HepG2 (cell line): ENCODE data around the gene WDR41. TPM values are rescaled to one million over a fixed set of nuclear protein-coding genes. Genes with fewer than 3 reads are reported as not detected.

Experiments used
- ATAC-seq: fragments of 200-7000 bp; cut with Tn5 transposase; 3 replicates; pipeline ENCODE4 v1.9.1; 2020; ENCODE audit warnings: mild to moderate bottlenecking, moderate library complexity
- BruUV-seq: library from RNA; stranded (reverse); fragments of 400-500 nt; replicated peaks from 2 replicates; lab custom pipeline; 2021; lab: Mats Ljungman, UMichigan
- CTCF ChIA-PET: fragments of 300-600 bp; formaldehyde crosslinking; extraction: SDS; loops from one replicate; lab custom pipeline; 2021; ENCODE audit warnings: low total read pairs, inconsistent platforms, low intra/inter-chr PET ratio; lab: Yijun Ruan, JAX
- POLR2A ChIA-PET: fragments of 350-600 bp; sonication (Branson Sonifier 250); formaldehyde crosslinking; loops from one replicate; lab custom pipeline; 2020; ENCODE audit warnings: antibody characterized with exemption, inconsistent platforms; lab: Yijun Ruan, JAX
- DNase-seq: peaks from one replicate; pipeline ENCODE4 v3.0.0-alpha.2; 2015; ENCODE audit warnings: low spot score
- FAIRE-seq: peaks from 3 replicates; lab custom pipeline; 2011; peaks lifted over from hg19 to GRCh38; lab: Jason Lieb, UNC
- H2AFZ ChIP-seq: one replicate; pipeline ENCODE4 v1.6.1; 2011; ENCODE audit warnings: low read length, inconsistent platforms
- H3K27ac ChIP-seq: fragments of 300-600 bp; 3 replicates; pipeline ENCODE4 v1.8.0; 2011; ENCODE audit warnings: mixed run types, mild to moderate bottlenecking, mixed read lengths, low read length, inconsistent platforms; ENCODE audit not compliant: insufficient read depth; ENCODE audit errors: extremely low read length
- H3K27me3 ChIP-seq, 2 experiments: fragments of 200-600 bp in 1 of 2; 2 replicates in 1 of 2; 3 replicates in 1 of 2; pipeline versions ENCODE4 v1.6.0 to v1.8.0; 2011; ENCODE audit warnings: low read length in 2 of 2, mild to moderate bottlenecking in 2 of 2, moderate library complexity in 2 of 2, inconsistent platforms in 1 of 2; ENCODE audit not compliant: insufficient read depth in 2 of 2, control insufficient read depth in 1 of 2
- H3K36me3 ChIP-seq, 2 experiments: fragments of 200-600 bp in 1 of 2; replicated peaks in 1 of 2; 2 replicates in 1 of 2; 3 replicates in 1 of 2; pipeline versions ENCODE4 v1.5.1 to v1.8.0; 2011; ENCODE audit warnings: low read length in 2 of 2, inconsistent platforms in 1 of 2; ENCODE audit not compliant: insufficient read depth in 2 of 2, control insufficient read depth in 1 of 2
- H3K4me1 ChIP-seq: 2 replicates; pipeline ENCODE4 v1.5.1; 2012; ENCODE audit warnings: low read length, inconsistent platforms; ENCODE audit not compliant: insufficient read depth
- H3K4me2 ChIP-seq: 2 replicates; pipeline ENCODE4 v1.6.0; 2011; ENCODE audit warnings: low read depth, low read length, inconsistent platforms
- H3K4me3 ChIP-seq, 3 experiments: fragments of 200-600 bp in 1 of 3; sonication (generic), shearing (Covaris generic) in 1 of 3; replicated peaks in 1 of 3; 2 replicates each; pipeline ENCODE4 v1.5.1; 2011 to 2016; ENCODE audit warnings: low read length in 3 of 3, inconsistent platforms in 2 of 3, low read depth in 2 of 3, mild to moderate bottlenecking in 2 of 3, control low read depth in 1 of 3, mixed read lengths in 1 of 3; ENCODE audit not compliant: insufficient read depth in 1 of 3
- H3K79me2 ChIP-seq: one replicate; pipeline ENCODE4 v1.6.1; 2011; ENCODE audit warnings: low read length, inconsistent platforms; ENCODE audit not compliant: insufficient read depth
- H3K9ac ChIP-seq: 2 replicates; pipeline ENCODE4 v1.6.0; 2011; ENCODE audit warnings: mild to moderate bottlenecking, low read depth, low read length, inconsistent platforms; ENCODE audit not compliant: insufficient read depth
- H3K9me3 ChIP-seq: 2 replicates; pipeline ENCODE4 v1.5.1; 2012; ENCODE audit warnings: mild to moderate bottlenecking, low read length
- H4K20me1 ChIP-seq: 2 replicates; pipeline ENCODE4 v1.6.0; 2011; ENCODE audit warnings: inconsistent platforms, mild to moderate bottlenecking, low read length, moderate library complexity; ENCODE audit not compliant: insufficient read depth
- AKAP8 ChIP-seq: sonication (generic); formaldehyde crosslinking; IDR thresholded peaks from 2 replicates; pipeline ENCODE4 v1.5.1; 2020; ENCODE audit warnings: mild to moderate bottlenecking, missing genetic modification reagents
- ERF ChIP-seq: IDR thresholded peaks from 2 replicates; pipeline ENCODE4 v1.6.1; 2018; ENCODE audit warnings: missing biosample characterization, missing genetic modification reagents
- HDAC2 ChIP-seq: sonication (generic); formaldehyde crosslinking; IDR thresholded peaks from 2 replicates; pipeline ENCODE4 v1.4.0; 2020; ENCODE audit warnings: missing genetic modification reagents
- NFE2L1 ChIP-seq: sonication (generic); formaldehyde crosslinking; IDR thresholded peaks from 2 replicates; pipeline ENCODE4 v1.4.0; 2020; ENCODE audit warnings: missing genetic modification reagents, mild to moderate bottlenecking, borderline replicate concordance
- NR1H2 ChIP-seq: sonication (generic); formaldehyde crosslinking; IDR thresholded peaks from 2 replicates; pipeline ENCODE4 v1.8.1; 2022; ENCODE audit warnings: low read depth, missing genetic modification reagents, borderline replicate concordance
- SATB2 ChIP-seq: sonication (generic); formaldehyde crosslinking; IDR thresholded peaks from 2 replicates; pipeline ENCODE4 v1.5.0; 2020; ENCODE audit warnings: missing genetic modification reagents
- SP5 ChIP-seq: IDR thresholded peaks from 2 replicates; pipeline ENCODE4 v1.6.1; 2016; ENCODE audit warnings: low read depth, borderline replicate concordance
- TEF ChIP-seq: sonication (generic); formaldehyde crosslinking; IDR thresholded peaks from 2 replicates; pipeline ENCODE4 v1.5.0; 2020; ENCODE audit warnings: missing genetic modification reagents
- TRIM24 ChIP-seq: sonication (generic); formaldehyde crosslinking; IDR thresholded peaks from 2 replicates; pipeline ENCODE4 v1.8.0; 2022; ENCODE audit warnings: mild to moderate bottlenecking, missing genetic modification reagents
- ZNF3 ChIP-seq: IDR thresholded peaks from 2 replicates; pipeline ENCODE4 v1.7.0; 2017; ENCODE audit warnings: inconsistent platforms
- ZNF513 ChIP-seq: sonication (generic); formaldehyde crosslinking; conservative IDR thresholded peaks from 2 replicates; pipeline ENCODE4 v1.5.0; 2020; ENCODE audit warnings: missing genetic modification reagents
- ZNF530 ChIP-seq: sonication (generic); formaldehyde crosslinking; IDR thresholded peaks from 2 replicates; pipeline ENCODE4 v1.5.0; 2020; ENCODE audit warnings: low read depth, mild to moderate bottlenecking, missing genetic modification reagents
- ZNF772 ChIP-seq: sonication (generic); formaldehyde crosslinking; IDR thresholded peaks from 2 replicates; pipeline ENCODE4 v1.5.0; 2020; ENCODE audit warnings: mild to moderate bottlenecking, missing genetic modification reagents
- ZNF775 ChIP-seq: sonication (generic); formaldehyde crosslinking; IDR thresholded peaks from 2 replicates; pipeline ENCODE4 v1.4.0; 2020; ENCODE audit warnings: missing genetic modification reagents, mild to moderate bottlenecking, moderate library complexity, borderline replicate concordance
- ZSCAN21 ChIP-seq: sonication (generic); formaldehyde crosslinking; IDR thresholded peaks from 2 replicates; pipeline ENCODE4 v1.8.0; 2022; ENCODE audit warnings: mild to moderate bottlenecking, missing genetic modification reagents, moderate library complexity, borderline replicate concordance
- whole genome bisulfite sequencing: methylation state at CpG from one replicate; pipeline ENCODE4 v1.1.6; 2017; ENCODE audit warnings: low lambda C conversion rate; 5-methylcytosine and 5-hydroxymethylcytosine counted together
- in situ Hi-C: cut with HindIII; loops from 2 replicates; pipeline ENCODE4 v1.10.0; 2017; ENCODE audit warnings: low pct_unique_long_range_greater_than_20kb; ENCODE audit not compliant: extremely low pct_ligation_motif_present
- intact Hi-C: fragments of 100-400 bp; cut with micrococcal nuclease; formaldehyde crosslinking; loops from one replicate; pipeline ENCODE4 v1.10.0; 2022; ENCODE audit not compliant: unreplicated experiment
- polyA plus RNA-seq, 8 experiments: library from polyadenylated mRNA; depleted of rRNA in 3 of 8; stranded (reverse) in 7 of 8; unstranded in 1 of 8; fragments of >200 nt; fragmentation: Illumina TruSeq in 4 of 8; extraction: Trizol in 4 of 8; gene quantifications; 2 replicates each; pipeline versions ENCODE4 v1.2.1 to v1.2.3, GENCODE V29; 2011 to 2016; ENCODE audit warnings: low read depth in 4 of 8, missing spikeins in 1 of 8, mixed read lengths in 1 of 8; ENCODE audit not compliant: insufficient read depth in 1 of 8
- total RNA-seq, 5 experiments: library from RNA; depleted of rRNA; stranded (reverse); fragments of >200 nt; fragmentation: Illumina TruSeq; extraction: Trizol; gene quantifications; 2 replicates each; pipeline ENCODE4 v1.2.3, GENCODE V29; 2016; ENCODE audit warnings: low read depth in 1 of 5
- TF ChIP-seq, protein P1 (sequence below): sonication (generic); formaldehyde crosslinking; IDR thresholded peaks from 2 replicates; pipeline ENCODE4 v1.9.0; 2021; ENCODE audit warnings: missing genetic modification reagents, borderline replicate concordance

WDR41 gene
- total and polyA plus RNA-seq, 2 of the 13 experiments (the other 11 are each of a cell fraction or from before 2014, with no cell fraction given), result 18.9 to 39.3 TPM

DNA sequence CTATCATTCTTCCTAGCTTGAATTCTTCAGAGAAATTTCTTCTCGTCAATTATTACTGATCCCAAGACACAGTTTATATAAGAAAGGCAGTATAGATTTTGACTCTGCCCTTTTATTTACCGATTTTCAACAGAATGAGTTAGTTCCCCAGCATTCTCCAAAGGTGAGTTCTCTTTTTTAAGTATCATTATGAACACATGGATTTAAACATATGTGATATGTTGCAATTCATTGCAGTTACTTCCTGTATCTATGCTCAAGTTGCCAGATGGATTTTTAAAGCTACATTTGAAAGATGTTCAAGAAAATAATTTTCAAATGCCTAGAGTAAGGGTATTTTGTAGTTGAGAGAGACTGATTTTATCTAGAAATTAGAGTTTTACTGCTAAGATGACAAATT is 8.4 kb downstream of the WDR41 start:
- TF ChIP-seq ZNF772 (CRISPR knock-in tag), result no peak
- TF ChIP-seq ZSCAN21 (CRISPR knock-in tag), result no peak
- no peak for TF ChIP-seq NFE2L1 (CRISPR knock-in tag)
- TF ChIP-seq TRIM24 (CRISPR knock-in tag), result no peak
- no peak for TF ChIP-seq SATB2 (CRISPR knock-in tag)
- no peak for TF ChIP-seq AKAP8 (CRISPR knock-in tag)
- TF ChIP-seq ZNF530 (CRISPR knock-in tag), result no peak
- TF ChIP-seq ERF (CRISPR knock-in tag), result no peak
- no peak for TF ChIP-seq HDAC2 (CRISPR knock-in tag)
- no peak for TF ChIP-seq SP5 (CRISPR knock-in tag)
- TF ChIP-seq, protein P1, sequence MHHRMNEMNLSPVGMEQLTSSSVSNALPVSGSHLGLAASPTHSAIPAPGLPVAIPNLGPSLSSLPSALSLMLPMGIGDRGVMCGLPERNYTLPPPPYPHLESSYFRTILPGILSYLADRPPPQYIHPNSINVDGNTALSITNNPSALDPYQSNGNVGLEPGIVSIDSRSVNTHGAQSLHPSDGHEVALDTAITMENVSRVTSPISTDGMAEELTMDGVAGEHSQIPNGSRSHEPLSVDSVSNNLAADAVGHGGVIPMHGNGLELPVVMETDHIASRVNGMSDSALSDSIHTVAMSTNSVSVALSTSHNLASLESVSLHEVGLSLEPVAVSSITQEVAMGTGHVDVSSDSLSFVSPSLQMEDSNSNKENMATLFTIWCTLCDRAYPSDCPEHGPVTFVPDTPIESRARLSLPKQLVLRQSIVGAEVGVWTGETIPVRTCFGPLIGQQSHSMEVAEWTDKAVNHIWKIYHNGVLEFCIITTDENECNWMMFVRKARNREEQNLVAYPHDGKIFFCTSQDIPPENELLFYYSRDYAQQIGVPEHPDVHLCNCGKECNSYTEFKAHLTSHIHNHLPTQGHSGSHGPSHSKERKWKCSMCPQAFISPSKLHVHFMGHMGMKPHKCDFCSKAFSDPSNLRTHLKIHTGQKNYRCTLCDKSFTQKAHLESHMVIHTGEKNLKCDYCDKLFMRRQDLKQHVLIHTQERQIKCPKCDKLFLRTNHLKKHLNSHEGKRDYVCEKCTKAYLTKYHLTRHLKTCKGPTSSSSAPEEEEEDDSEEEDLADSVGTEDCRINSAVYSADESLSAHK (CRISPR knock-in tag), result no peak
- TF ChIP-seq ZNF775 (CRISPR knock-in tag), result no peak
- no peak for TF ChIP-seq ZNF3 (CRISPR knock-in tag)
- no peak for TF ChIP-seq ZNF513 (CRISPR knock-in tag)
- no peak for TF ChIP-seq NR1H2
- TF ChIP-seq TEF (CRISPR knock-in tag), result no peak
- H3K4me1 ChIP-seq, result no peaks in the 10 kb centered on the region
- no peaks in the 10 kb centered on the region for H3K27me3 ChIP-seq
- DNase-seq (no peak), ATAC-seq (no peak), FAIRE-seq (no peak)
- BruUV-seq, result no TSS peak
- H3K79me2 ChIP-seq, result no peaks in the 10 kb centered on the region
- no peak overlapping the region for H3K27ac ChIP-seq
- no peak overlapping the region for H2AFZ ChIP-seq
- in situ Hi-C loops, result no loop called here
- ChIA-PET POLR2A (interaction anchor here (1.7 kb wide), 1 partner anchor 8 kb away, joined by 4 read pairs; the partner anchor contains the start of gene WDR41), CTCF (no interaction called here)
- H3K9ac ChIP-seq, result no peak overlapping the region
- H4K20me1 ChIP-seq, result no peaks in the 10 kb centered on the region
- no peaks in the 10 kb centered on the region for H3K9me3 ChIP-seq
- H3K4me3 ChIP-seq, result no peak overlapping the region
- 94% methylated on average over 2 of the region's 2 CpGs for WGBS
- intact Hi-C loops, result no loop called here
- peaks cover 3 to 12% of the 10 kb centered on the region in 2 experiments; a peak in 3 of 5 replicates for H3K36me3 ChIP-seq
- H3K4me2 ChIP-seq, result no peak overlapping the region
